ENCODE results near the gene MAZ.

DNA sequence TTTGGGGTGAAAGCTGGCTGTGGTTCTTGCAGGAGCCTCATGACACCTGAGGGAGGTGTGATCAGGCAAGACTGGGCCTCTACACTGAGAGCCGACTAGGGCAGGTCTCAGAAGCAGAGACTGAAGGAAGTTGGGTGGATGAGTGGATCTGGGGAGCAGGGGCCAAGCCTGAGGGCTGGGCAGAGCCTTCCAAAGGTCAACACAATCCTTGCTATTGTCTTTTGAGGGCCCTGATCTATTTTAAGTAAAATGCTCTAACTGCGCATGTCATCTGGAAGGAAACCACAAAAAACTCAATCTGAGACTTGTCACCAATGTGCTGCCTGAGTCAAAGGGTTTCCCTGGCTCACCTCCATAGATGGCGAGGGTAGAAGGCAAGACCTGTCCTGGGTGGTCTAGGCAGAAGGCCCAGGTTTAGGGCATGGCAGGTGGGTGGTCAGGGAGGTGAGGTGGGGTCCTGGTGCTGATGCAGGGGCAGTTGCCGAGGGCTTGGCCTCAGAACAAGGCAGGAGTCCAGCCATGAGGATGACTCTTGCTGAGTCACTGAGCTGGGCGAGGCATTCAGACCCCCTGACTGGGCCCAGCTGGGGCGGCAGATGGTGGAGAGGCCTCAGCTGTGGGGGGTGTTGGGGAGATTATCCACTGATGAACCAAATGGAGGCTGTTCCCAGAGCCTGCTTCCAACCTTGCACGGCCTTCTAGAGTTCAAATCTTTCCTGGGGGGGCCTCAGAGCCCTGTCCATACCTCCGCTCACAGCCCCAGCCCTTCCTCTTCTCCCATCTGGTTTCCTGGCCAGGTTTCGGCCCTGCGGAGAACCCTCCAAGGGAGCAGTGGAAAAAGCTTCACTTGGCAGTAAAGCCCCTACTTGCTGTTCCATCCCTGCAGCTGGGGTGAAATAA is 19.1 kb downstream of the MAZ start:
- TF ChIP-seq, protein P1, sequence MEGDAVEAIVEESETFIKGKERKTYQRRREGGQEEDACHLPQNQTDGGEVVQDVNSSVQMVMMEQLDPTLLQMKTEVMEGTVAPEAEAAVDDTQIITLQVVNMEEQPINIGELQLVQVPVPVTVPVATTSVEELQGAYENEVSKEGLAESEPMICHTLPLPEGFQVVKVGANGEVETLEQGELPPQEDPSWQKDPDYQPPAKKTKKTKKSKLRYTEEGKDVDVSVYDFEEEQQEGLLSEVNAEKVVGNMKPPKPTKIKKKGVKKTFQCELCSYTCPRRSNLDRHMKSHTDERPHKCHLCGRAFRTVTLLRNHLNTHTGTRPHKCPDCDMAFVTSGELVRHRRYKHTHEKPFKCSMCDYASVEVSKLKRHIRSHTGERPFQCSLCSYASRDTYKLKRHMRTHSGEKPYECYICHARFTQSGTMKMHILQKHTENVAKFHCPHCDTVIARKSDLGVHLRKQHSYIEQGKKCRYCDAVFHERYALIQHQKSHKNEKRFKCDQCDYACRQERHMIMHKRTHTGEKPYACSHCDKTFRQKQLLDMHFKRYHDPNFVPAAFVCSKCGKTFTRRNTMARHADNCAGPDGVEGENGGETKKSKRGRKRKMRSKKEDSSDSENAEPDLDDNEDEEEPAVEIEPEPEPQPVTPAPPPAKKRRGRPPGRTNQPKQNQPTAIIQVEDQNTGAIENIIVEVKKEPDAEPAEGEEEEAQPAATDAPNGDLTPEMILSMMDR (conservative IDR thresholded peaks at IDR 0.05; ENCODE audit: low read length) = no peak
- TF ChIP-seq EZH2phosphoT487 (IDR thresholded peaks at IDR 0.05; ENCODE audit: borderline replicate concordance) = no peak

Data from Loucy (cell line).